Esophagus squamous epithelium (tissue), 5 donors: ENCODE measurements around the gene ELL3. TPM values are rescaled to one million over a fixed set of nuclear protein-coding genes. Genes with fewer than 3 reads are reported as not detected.
"Not testable (repeated sequence)": the region's sequence is repeated elsewhere in the genome, so short reads cannot be mapped to it uniquely, and the experiment has no call there.

Experiments used
- DNase-seq: peaks from one replicate; lab custom pipeline; 2025; lab: John Stamatoyannopoulos, UW
- H3K27ac ChIP-seq, 4 donors: fragments of 200-600 bp; sonication (generic); one replicate each; pipeline ENCODE4 v1.5.1; 2016 to 2019; ENCODE audit warnings: mild to moderate bottlenecking in 1 of 4
- H3K27me3 ChIP-seq, 4 donors: fragments of 200-600 bp; sonication (generic); 1 replicate in 3 of 4; 2 replicates in 1 of 4; pipeline versions ENCODE4 v1.5.1 to v1.6.0; 2017 to 2021; ENCODE audit warnings: antibody characterized with exemption in 1 of 4
- H3K36me3 ChIP-seq, 3 donors: fragments of 200-600 bp; sonication (generic); one replicate each; pipeline ENCODE4 v1.5.1; 2016 to 2019
- H3K4me1 ChIP-seq, 3 donors: fragments of 200-600 bp; sonication (generic); one replicate each; pipeline ENCODE4 v1.5.1; 2017 to 2019
- H3K4me3 ChIP-seq, 4 donors: fragments of 200-600 bp; sonication (generic); 1 replicate in 3 of 4; 2 replicates in 1 of 4; pipeline ENCODE4 v1.5.1; 2016 to 2019; ENCODE audit warnings: mild to moderate bottlenecking in 2 of 4, moderate library complexity in 1 of 4
- H3K9me3 ChIP-seq, 3 donors: fragments of 200-600 bp; sonication (generic); one replicate each; pipeline ENCODE4 v1.5.1; 2016 to 2019
- POLR2A ChIP-seq, 4 donors: fragments of 450-650 bp; IDR thresholded peaks; one replicate each; pipeline ENCODE4 v1.6.1; 2017; ENCODE audit warnings: antibody characterized with exemption in 4 of 4, mild to moderate bottlenecking in 4 of 4, moderate library complexity in 3 of 4
- WGBS, 2 donors: methylation state at CpG; one replicate each; pipeline ENCODE4 v1.1.5; 2018; 5-methylcytosine and 5-hydroxymethylcytosine counted together
- intact Hi-C: fragments of 100-400 bp; cut with DNase I; formaldehyde crosslinking; loops from one replicate; pipeline ENCODE4 v1.15.0; 2022
- total RNA-seq, 4 donors: library from RNA; depleted of rRNA; stranded (reverse); fragments of >200 nt; gene quantifications; one replicate each; pipeline ENCODE4 v1.1.0, GENCODE V29; 2016
- TF ChIP-seq, protein P1 (sequence below), 6 experiments: fragments of 450-650 bp in 4 of 6; fragments of 200-600 bp in 2 of 6; sonication (generic) in 2 of 6; IDR thresholded peaks; one replicate each; pipeline ENCODE4 v1.5.1; 2016 to 2019; ENCODE audit warnings: antibody characterized with exemption in 6 of 6, mild to moderate bottlenecking in 4 of 6, moderate library complexity in 4 of 6
- donor health status: DM: yes; HTN: yes; CAD: no.

ELL3 gene, protein sequence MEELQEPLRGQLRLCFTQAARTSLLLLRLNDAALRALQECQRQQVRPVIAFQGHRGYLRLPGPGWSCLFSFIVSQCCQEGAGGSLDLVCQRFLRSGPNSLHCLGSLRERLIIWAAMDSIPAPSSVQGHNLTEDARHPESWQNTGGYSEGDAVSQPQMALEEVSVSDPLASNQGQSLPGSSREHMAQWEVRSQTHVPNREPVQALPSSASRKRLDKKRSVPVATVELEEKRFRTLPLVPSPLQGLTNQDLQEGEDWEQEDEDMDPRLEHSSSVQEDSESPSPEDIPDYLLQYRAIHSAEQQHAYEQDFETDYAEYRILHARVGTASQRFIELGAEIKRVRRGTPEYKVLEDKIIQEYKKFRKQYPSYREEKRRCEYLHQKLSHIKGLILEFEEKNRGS
- 10 to 100 TPM; 16.9 to 40.4 (median 29.9) TPM for total RNA-seq

DNA sequence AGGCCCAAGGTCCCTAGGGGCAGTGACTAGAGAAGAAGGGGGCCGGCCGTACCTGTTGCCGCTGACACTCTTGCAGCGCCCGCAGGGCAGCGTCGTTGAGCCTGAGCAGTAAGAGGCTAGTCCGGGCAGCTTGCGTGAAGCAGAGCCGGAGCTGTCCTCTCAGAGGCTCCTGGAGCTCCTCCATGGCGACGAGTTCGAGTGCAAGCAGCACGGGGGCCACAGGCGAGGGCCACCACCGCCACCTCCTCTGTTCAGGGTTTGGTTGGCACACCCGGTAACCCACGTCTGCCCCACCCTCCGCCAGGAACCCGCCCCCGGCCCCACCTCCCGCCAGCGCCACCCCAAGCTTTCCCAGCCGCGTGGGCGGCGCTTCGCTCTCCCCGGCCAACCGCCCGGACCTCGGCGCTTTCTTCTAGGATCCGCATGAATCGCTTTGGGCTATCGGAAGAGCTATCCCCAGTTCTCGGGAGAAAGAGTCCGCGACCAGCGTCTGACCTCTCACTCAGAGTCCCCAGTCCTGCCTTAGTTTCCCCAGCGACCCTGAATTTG, at the start of gene ELL3:
Gene ELL3, minus strand, starts transcription at position 249 of the 549 bp plus-strand sequence. Its CDS starts 65 bp downstream, at position 184.
- intact Hi-C loops = no loop called here
- peak in 2 of 4 donors; percentile 51 to 81 for TF ChIP-seq POLR2A (IDR thresholded peaks at IDR 0.05)
- TF ChIP-seq, protein P1, sequence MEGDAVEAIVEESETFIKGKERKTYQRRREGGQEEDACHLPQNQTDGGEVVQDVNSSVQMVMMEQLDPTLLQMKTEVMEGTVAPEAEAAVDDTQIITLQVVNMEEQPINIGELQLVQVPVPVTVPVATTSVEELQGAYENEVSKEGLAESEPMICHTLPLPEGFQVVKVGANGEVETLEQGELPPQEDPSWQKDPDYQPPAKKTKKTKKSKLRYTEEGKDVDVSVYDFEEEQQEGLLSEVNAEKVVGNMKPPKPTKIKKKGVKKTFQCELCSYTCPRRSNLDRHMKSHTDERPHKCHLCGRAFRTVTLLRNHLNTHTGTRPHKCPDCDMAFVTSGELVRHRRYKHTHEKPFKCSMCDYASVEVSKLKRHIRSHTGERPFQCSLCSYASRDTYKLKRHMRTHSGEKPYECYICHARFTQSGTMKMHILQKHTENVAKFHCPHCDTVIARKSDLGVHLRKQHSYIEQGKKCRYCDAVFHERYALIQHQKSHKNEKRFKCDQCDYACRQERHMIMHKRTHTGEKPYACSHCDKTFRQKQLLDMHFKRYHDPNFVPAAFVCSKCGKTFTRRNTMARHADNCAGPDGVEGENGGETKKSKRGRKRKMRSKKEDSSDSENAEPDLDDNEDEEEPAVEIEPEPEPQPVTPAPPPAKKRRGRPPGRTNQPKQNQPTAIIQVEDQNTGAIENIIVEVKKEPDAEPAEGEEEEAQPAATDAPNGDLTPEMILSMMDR (IDR thresholded peaks at IDR 0.05) = no peak

DNA sequence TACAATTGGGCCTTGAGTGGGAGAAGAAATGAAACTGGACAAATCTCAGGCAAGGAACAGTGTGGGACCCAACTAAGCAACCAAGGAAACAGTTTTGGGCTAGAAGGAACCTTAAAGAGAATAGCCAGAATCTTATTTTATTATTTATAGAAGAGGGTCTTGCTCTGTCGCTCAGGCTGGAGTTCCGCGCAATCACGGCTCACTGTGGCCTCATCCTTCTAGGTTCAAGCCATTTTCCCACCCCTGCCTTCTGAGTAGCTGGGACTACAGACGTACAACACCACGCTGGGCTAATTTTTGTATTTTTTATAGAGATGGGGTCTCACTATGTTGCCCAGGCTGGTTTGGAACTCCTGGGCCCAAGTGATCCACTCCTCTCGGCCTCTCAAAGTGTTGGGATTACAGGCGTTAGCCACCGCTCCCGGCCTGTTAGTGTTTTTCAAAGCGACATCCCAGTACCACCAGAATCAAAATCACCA, 49.3 kb upstream of the ELL3 start:
- TF ChIP-seq POLR2A (IDR thresholded peaks at IDR 0.05) = no peak
- TF ChIP-seq, protein P1 (IDR thresholded peaks at IDR 0.05) = no peak
- peak overlapping the region; percentile 78 to 87 (median 86) for H3K27ac ChIP-seq
- H3K4me1 ChIP-seq = peaks cover 26 to 74% (median 27%) of the 10 kb centered on the region in 3 donors
- H3K27me3 ChIP-seq = no peaks in the 10 kb centered on the region
- H3K4me3 ChIP-seq = peak overlapping the region in 3 of 4 donors; percentile 59 to 83 (median 60)
- 95 to 96% methylated on average over 10 to 11 of the region's 11 CpGs for WGBS, 2 donors
- no peak for DNase-seq
- H3K36me3 ChIP-seq = peaks cover 0 to 1% (median 0%) of the 10 kb centered on the region in 3 donors
- H3K9me3 ChIP-seq = no peaks in the 10 kb centered on the region
- intact Hi-C loops = no loop called here

More for the DNA sequence above, at the start of gene ELL3:
- Histone ChIP-seq H3K4me3 (peak within 1 kb of the TSS; percentile 51 to 86 (median 72)), H3K4me1 (peaks cover 12 to 37% (median 17%) of the 10 kb centered on the region in 3 donors), H3K27me3 (no peaks in the 10 kb centered on the region), H3K36me3 (peaks cover 8 to 29% (median 10%) of the 10 kb centered on the region in 3 donors), H3K27ac (peak within 1 kb of the TSS; percentile 92 to 98 (median 96)), H3K9me3 (no peaks in the 10 kb centered on the region)
- DNase-seq = no peak
- no CpG with 5 or more reads among the region's 41 CpGs for WGBS, 2 donors

DNA sequence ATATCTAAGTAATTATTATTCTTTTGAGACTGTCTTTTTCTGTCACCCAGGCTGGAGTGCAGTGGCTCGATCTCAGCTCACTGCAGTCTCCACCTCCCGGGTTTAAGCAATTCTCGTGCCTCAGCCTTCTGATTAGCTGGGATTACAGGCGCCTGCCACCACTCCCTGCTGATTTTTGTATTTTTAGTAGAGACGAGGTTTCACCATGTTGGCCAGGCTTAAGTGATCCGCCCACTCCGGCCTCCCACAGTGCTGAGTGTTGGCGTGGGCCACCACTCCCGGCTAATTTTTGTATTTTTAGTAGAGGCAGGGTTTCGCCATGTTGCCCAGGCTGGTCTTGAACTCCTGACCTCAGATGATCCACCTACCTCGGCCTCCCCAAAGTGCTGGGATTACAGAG, 48.5 kb upstream of the ELL3 start:
- peaks cover 26 to 81% (median 27%) of the 10 kb centered on the region in 3 donors for H3K4me1 ChIP-seq
- DNase-seq, H3K4me3 ChIP-seq, H3K27ac ChIP-seq, H3K9me3 ChIP-seq, H3K27me3 ChIP-seq, intact Hi-C loops, H3K36me3 ChIP-seq: not testable (repeated sequence)
- WGBS, 2 donors = 90 to 94% methylated on average over 9 to 11 of the region's 11 CpGs

DNA sequence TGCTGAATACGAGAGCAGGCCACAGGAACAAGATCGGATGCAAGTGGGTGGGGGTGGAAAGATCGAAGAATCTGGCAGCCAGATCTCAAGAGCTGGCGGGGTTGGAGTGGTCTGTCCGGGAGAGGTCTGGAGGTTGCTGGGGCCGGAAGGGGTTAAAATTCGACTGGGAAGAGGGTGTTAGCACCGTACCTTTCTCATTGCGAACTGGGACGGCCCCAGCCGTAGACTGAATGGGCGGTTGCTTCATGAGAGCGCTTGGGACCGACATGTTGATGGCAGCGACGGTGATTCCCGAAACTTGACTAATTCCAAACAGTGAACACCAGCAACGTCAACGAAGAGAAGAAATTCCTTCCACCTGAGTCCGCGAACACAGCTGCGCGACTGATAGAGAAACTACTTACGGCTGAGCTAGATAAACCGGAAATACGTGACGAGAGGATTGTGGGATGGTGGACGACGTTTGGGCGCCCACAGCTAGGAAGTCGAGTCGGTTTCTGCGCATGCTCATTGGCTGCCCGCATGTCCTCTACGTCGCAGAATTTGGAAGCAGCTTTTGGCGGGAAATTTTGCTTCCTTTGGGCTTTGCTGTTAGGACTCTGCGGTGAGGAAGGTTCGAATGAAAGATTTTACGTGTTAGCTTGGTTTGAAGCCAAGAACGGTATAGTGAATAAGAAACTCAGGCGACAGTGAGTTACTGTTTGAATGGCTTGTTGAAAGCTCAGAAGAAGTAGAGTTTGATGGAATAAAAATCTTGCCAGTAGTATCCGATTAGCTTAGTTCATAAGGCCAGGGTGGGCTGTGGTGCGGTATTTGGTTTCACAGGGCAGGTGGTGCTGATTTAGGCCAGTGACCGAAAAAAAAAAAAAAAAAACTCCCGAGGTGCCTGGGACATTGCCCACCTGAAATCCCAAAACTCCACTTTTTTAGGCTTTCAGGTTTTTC, 47.8 kb upstream of the ELL3 start, which contains the start of gene MFAP1:
Gene MFAP1, minus strand, starts transcription at position 389 of the 945 bp plus-strand sequence. Its CDS starts 121 bp downstream, at position 268.
- Histone ChIP-seq H3K27me3 (no peaks in the 10 kb centered on the region), H3K4me3 (peak within 1 kb of the TSS; percentile 67 to 95 (median 81)), H3K36me3 (peaks cover 0 to 16% (median 0%) of the 10 kb centered on the region in 3 donors), H3K4me1 (peaks cover 26 to 82% (median 27%) of the 10 kb centered on the region in 3 donors), H3K27ac (peak within 1 kb of the TSS; percentile 91 to 98 (median 94)), H3K9me3 (no peaks in the 10 kb centered on the region)
- DNase-seq = peak; percentile 55
- intact Hi-C loops = no loop called here
- peak in 3 of 4 donors; percentile 59 to 91 (median 85) for TF ChIP-seq POLR2A (IDR thresholded peaks at IDR 0.05)
- TF ChIP-seq, protein P1 (IDR thresholded peaks at IDR 0.05) = peak in 1 of 6 experiments; percentile 41
- 7 to 8% methylated on average over 40 to 43 of the region's 46 CpGs for WGBS, 2 donors

DNA sequence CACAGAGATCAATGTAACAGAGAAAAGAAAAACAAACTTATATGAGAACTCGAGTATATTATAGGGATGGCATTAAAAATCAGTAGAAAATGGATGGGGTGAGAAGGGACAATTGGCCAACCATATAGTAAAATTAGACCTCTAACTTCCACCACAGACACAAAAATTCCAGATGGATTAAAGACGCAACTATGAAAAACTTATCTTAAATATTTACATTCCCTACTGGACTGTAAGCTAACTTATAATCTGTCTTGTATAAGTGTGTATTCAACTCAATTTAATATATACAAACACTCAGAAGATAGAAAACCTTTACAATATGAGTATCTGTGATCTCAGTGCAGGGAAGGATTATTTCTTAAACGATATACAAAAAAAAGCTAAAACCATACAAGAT, 44.7 kb upstream of the ELL3 start:
- no peaks in the 10 kb centered on the region for H3K27me3 ChIP-seq
- H3K4me3 ChIP-seq = no peak overlapping the region
- DNase-seq = no peak
- H3K27ac ChIP-seq = no peak overlapping the region
- TF ChIP-seq, protein P1 (IDR thresholded peaks at IDR 0.05) = no peak
- TF ChIP-seq POLR2A (IDR thresholded peaks at IDR 0.05) = no peak
- intact Hi-C loops = no loop called here
- H3K4me1 ChIP-seq = peaks cover 15 to 61% (median 23%) of the 10 kb centered on the region in 3 donors
- 50 to 59% methylated on average over 3 of the region's 3 CpGs for WGBS, 2 donors
- no peaks in the 10 kb centered on the region for H3K9me3 ChIP-seq
- peaks cover 0 to 43% (median 0%) of the 10 kb centered on the region in 3 donors for H3K36me3 ChIP-seq

DNA sequence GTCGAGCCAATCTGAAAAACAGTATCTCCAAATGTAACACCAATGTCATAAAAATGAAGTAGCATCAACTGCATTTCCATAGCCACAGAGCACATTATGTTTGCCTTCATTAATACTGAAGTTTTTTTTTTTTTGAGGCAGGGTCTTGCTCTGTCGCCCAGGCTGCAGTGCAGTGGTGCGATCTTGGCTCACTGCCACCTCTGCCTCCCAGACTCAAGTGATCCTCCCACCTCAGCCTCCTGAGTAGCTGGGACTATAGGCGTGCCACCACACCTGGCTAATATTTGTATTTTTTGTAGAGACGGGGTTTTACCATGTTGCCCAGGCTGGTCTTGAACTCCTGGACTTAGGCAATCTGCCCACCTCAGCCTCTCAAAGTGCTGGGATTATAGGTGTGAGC, 38.3 kb upstream of the ELL3 start:
- H3K4me1 ChIP-seq, H3K4me3 ChIP-seq, H3K27ac ChIP-seq, intact Hi-C loops, H3K27me3 ChIP-seq, H3K9me3 ChIP-seq, DNase-seq: not testable (repeated sequence)
- 94 to 95% methylated on average over 5 of the region's 5 CpGs for WGBS, 2 donors
- H3K36me3 ChIP-seq = peaks cover 20 to 96% (median 46%) of the 10 kb centered on the region in 3 donors
